ENCODE measurements around the gene GPM6B.

GRCh38 chrX:13770013-13770535, 46.8 kb downstream of the GPM6B start:
- TF ChIP-seq CTCF (IDR thresholded peaks at IDR 0.05) = no peak
- TF ChIP-seq POLR2AphosphoS5 (IDR thresholded peaks at IDR 0.05) = no peak
- no peak for TF ChIP-seq POLR2A (IDR thresholded peaks at IDR 0.05)
- no peak for TF ChIP-seq EP300 (IDR thresholded peaks at IDR 0.05)
